Astrocyte of the spinal cord (primary cell): ENCODE measurements around the gene ARHGAP32.

Source experiments
- DNase-seq: peaks from one replicate; pipeline ENCODE4 v3.0.0; 2011; ENCODE audit warnings: low read depth, low spot score
- H3K4me3 ChIP-seq: 2 replicates; pipeline ENCODE4 v1.5.1; 2011; ENCODE audit warnings: low read depth, mild to moderate bottlenecking, low read length, moderate library complexity
- CTCF ChIP-seq: IDR thresholded peaks from 2 replicates; pipeline ENCODE4 v1.5.1; 2012; ENCODE audit warnings: low read depth, mild to moderate bottlenecking, low read length, inconsistent platforms
- in situ Hi-C: cut with HindIII; loops from 2 replicates; pipeline ENCODE4 v1.10.0; 2017; ENCODE audit warnings: low sequenced_read_pairs

ARHGAP32 gene

GRCh38 chr11:128942817-128943427, 249.2 kb downstream of the ARHGAP32 start, which contains the start of gene TP53AIP1:
TP53AIP1 (minus strand) TSS chr11:128942871; CDS start chr11:128937818, 5,053 bp downstream.
- in situ Hi-C loops = no loop called here
- TF ChIP-seq CTCF = no peak
- no peak within 1 kb of the TSS for H3K4me3 ChIP-seq
- no peak for DNase-seq

GRCh38 chr11:128942272-128942612, 249.9 kb downstream of the ARHGAP32 start:
- TF ChIP-seq CTCF = no peak
- H3K4me3 ChIP-seq = no peak overlapping the region
- no peak for DNase-seq
- in situ Hi-C loops = no loop called here

GRCh38 chr11:128941573-128942271, 250.4 kb downstream of the ARHGAP32 start:
- no peak overlapping the region for H3K4me3 ChIP-seq
- no peak for DNase-seq
- no peak for TF ChIP-seq CTCF
- in situ Hi-C loops = no loop called here

GRCh38 chr11:128941110-128941509, 251.0 kb downstream of the ARHGAP32 start:
- TF ChIP-seq CTCF = no peak
- in situ Hi-C loops = no loop called here

GRCh38 chr11:128940603-128941002, 251.5 kb downstream of the ARHGAP32 start:
- DNase-seq = no peak
- H3K4me3 ChIP-seq = no peak overlapping the region
- TF ChIP-seq CTCF = no peak
- in situ Hi-C loops = no loop called here

More at GRCh38 chr11:128941110-128941509, 251.0 kb downstream of the ARHGAP32 start:
- DNase-seq = no peak
- no peak overlapping the region for H3K4me3 ChIP-seq

GRCh38 chr11:128940156-128940555, 252.0 kb downstream of the ARHGAP32 start:
- DNase-seq = no peak
- TF ChIP-seq CTCF = no peak
- no peak overlapping the region for H3K4me3 ChIP-seq
- in situ Hi-C loops = no loop called here
